MM.1S (cell line): ENCODE results near the gene TEX2.

Experiments
- DNase-seq: peaks from one replicate; pipeline ENCODE4 v3.0.0-alpha.2; 2015
- H2AFZ ChIP-seq: fragments of 300-600 bp; sonication (generic); 2 replicates; pipeline ENCODE4 v1.6.0; 2016; ENCODE audit warnings: antibody characterized with exemption, low read length
- H3F3A ChIP-seq: fragments of 300-600 bp; sonication (generic); 2 replicates; pipeline ENCODE4 v1.6.1; 2016; ENCODE audit warnings: mild to moderate bottlenecking, antibody characterized with exemption, low read length, moderate library complexity, mixed read lengths; ENCODE audit not compliant: insufficient read depth
- H3K27ac ChIP-seq: fragments of 300-600 bp; sonication (generic); 2 replicates; pipeline ENCODE4 v1.5.1; 2016; ENCODE audit warnings: mild to moderate bottlenecking, low read length
- H3K27me3 ChIP-seq: fragments of 300-600 bp; sonication (generic); replicated peaks from 2 replicates; pipeline ENCODE4 v1.6.0; 2016; ENCODE audit warnings: low read length; ENCODE audit not compliant: insufficient read depth
- H3K36me3 ChIP-seq: fragments of 300-600 bp; sonication (generic); replicated peaks from 2 replicates; pipeline ENCODE4 v1.6.1; 2016; ENCODE audit warnings: mild to moderate bottlenecking, low read length, mixed read lengths; ENCODE audit not compliant: insufficient read depth
- H3K4me1 ChIP-seq: fragments of 300-600 bp; sonication (generic); 2 replicates; pipeline ENCODE4 v1.6.1; 2016; ENCODE audit warnings: low read length, mixed read lengths
- H3K4me2 ChIP-seq: fragments of 300-600 bp; sonication (generic); 2 replicates; pipeline ENCODE4 v1.6.0; 2016; ENCODE audit warnings: low read depth, low read length
- H3K4me3 ChIP-seq: fragments of 300-600 bp; sonication (generic); 2 replicates; pipeline ENCODE4 v1.5.1; 2016; ENCODE audit warnings: low read length, mixed read lengths
- H3K79me2 ChIP-seq: fragments of 300-600 bp; sonication (generic); 2 replicates; pipeline ENCODE4 v1.6.1; 2016; ENCODE audit warnings: mixed run types, low read length, mixed read lengths
- H3K9ac ChIP-seq: fragments of 300-600 bp; sonication (generic); 2 replicates; pipeline ENCODE4 v1.6.1; 2016; ENCODE audit warnings: low read length, mixed read lengths
- H3K9me2 ChIP-seq: fragments of 300-600 bp; sonication (generic); replicated peaks from 2 replicates; pipeline ENCODE4 v1.6.1; 2016; ENCODE audit warnings: mild to moderate bottlenecking, low read length, mixed read lengths; ENCODE audit not compliant: insufficient read depth
- H3K9me3 ChIP-seq: fragments of 300-600 bp; sonication (generic); replicated peaks from 2 replicates; pipeline ENCODE4 v1.6.1; 2016; ENCODE audit warnings: mild to moderate bottlenecking, low read length, mixed read lengths; ENCODE audit not compliant: insufficient read depth
- H4K20me1 ChIP-seq: fragments of 300-600 bp; sonication (generic); 2 replicates; pipeline ENCODE4 v1.6.1; 2016; ENCODE audit warnings: mild to moderate bottlenecking, low read length, moderate library complexity, mixed read lengths; ENCODE audit not compliant: insufficient read depth
- EZH2 ChIP-seq: fragments of 300-600 bp; sonication (generic); optimal IDR thresholded peaks from 2 replicates; pipeline ENCODE3; 2017; ENCODE audit warnings: low read depth, mild to moderate bottlenecking, antibody characterized with exemption, low read length, mixed read lengths
- EZH2phosphoT487 ChIP-seq: fragments of 300-600 bp; sonication (generic); IDR thresholded peaks from 2 replicates; pipeline ENCODE4 v1.6.1; 2018; ENCODE audit warnings: antibody characterized with exemption, low read length
- TF ChIP-seq, protein P1 (sequence below): fragments of 300-600 bp; sonication (generic); IDR thresholded peaks from 2 replicates; pipeline ENCODE4 v1.5.1; 2016; ENCODE audit warnings: antibody characterized with exemption, low read length, mixed read lengths

TEX2 gene

DNA sequence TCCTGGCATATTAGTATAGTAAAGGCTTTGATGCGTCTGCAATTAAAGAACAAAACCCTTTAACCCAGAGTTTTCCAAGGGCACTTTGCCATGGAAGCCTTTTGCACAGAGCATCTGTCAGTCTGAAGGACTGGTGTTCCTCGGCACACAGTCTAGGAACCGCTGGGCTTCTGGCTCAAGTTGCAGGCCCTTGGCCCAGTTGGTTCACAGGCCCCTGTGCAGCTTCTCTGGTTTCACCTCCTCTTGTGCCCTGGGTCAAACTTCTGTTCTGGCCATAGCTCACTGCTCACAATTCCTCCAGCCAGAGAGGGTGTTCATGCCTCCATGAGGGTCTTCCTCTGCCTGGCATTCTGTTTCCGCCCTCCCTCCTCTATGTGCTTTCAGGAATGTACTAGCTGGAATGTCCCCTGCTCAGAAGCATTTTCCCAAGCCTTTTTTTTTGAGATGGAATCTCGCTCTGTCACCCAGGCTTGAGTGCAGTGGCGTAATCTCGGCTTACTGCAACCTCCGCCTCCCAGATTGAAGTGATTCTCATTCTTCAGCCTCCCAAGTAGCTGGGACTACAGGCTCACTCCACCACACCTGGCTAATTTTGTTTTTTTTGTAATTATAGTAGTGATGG, 34.5 kb upstream of the TEX2 start:
- Histone ChIP-seq H3K4me2 (no peak overlapping the region), H3K9me3 (no peaks in the 10 kb centered on the region), H3F3A (no peaks in the 10 kb centered on the region), H3K36me3 (no peaks in the 10 kb centered on the region), H3K9ac (no peak overlapping the region), H3K4me3 (no peak overlapping the region), H2AFZ (no peak overlapping the region), H3K79me2 (no peaks in the 10 kb centered on the region), H3K4me1 (no peaks in the 10 kb centered on the region), H3K27ac (no peak overlapping the region), H4K20me1 (no peaks in the 10 kb centered on the region), H3K27me3 (no peaks in the 10 kb centered on the region), H3K9me2 (no peaks in the 10 kb centered on the region)
- TF ChIP-seq EZH2phosphoT487 (no peak), EZH2 (no peak)
- TF ChIP-seq, protein P1, sequence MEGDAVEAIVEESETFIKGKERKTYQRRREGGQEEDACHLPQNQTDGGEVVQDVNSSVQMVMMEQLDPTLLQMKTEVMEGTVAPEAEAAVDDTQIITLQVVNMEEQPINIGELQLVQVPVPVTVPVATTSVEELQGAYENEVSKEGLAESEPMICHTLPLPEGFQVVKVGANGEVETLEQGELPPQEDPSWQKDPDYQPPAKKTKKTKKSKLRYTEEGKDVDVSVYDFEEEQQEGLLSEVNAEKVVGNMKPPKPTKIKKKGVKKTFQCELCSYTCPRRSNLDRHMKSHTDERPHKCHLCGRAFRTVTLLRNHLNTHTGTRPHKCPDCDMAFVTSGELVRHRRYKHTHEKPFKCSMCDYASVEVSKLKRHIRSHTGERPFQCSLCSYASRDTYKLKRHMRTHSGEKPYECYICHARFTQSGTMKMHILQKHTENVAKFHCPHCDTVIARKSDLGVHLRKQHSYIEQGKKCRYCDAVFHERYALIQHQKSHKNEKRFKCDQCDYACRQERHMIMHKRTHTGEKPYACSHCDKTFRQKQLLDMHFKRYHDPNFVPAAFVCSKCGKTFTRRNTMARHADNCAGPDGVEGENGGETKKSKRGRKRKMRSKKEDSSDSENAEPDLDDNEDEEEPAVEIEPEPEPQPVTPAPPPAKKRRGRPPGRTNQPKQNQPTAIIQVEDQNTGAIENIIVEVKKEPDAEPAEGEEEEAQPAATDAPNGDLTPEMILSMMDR: no peak
- DNase-seq: no peak

DNA sequence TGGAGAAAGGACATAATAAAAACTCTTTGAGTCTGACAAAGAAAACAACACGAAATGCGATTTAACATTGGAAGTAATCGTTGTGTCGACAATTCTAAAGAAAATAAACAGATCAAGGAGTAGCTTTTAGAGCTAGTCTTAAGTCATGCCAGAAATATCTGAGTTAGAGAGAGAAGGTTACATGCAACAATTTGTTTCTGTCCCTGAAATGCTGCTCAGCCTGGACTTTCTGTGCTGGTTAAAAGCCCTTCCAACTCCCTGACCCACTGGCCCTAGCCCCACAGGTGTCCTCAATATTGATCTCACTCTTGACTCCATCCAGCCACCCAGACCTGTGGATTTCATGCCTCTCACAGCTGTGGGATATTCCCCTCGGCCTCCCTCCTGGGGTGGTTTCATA, 33.2 kb upstream of the TEX2 start:
- H3K27me3 ChIP-seq: no peaks in the 10 kb centered on the region
- no peaks in the 10 kb centered on the region for H3K79me2 ChIP-seq

DNA sequence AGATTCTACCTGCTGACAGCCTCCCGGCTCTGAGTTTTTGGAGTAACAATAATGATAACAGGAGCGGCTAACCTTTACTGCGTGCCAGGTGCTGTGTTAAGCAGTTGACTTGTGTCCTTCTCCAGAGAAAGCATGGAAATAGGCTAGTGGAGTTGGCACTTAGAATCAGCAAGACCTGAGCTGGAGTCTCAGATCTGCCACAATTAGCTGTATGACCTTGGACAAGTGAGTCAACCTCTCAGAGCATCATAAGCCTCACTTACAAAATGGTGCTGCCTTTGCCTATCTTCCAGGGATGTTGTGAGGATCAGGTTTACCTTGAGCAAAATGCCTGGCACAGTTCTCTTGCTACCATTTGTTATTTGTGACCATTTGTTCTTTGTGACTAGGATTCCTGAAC, 32.1 kb upstream of the TEX2 start:
- H3K4me2 ChIP-seq: no peak overlapping the region
- H4K20me1 ChIP-seq: no peaks in the 10 kb centered on the region
- H3K9me3 ChIP-seq: no peaks in the 10 kb centered on the region
- no peak overlapping the region for H2AFZ ChIP-seq
- H3K9me2 ChIP-seq: no peaks in the 10 kb centered on the region
- H3K4me3 ChIP-seq: no peak overlapping the region
- no peak for TF ChIP-seq EZH2phosphoT487
- TF ChIP-seq, protein P1: no peak
- TF ChIP-seq EZH2: no peak
- no peak overlapping the region for H3K9ac ChIP-seq
- H3K79me2 ChIP-seq: no peaks in the 10 kb centered on the region
- no peaks in the 10 kb centered on the region for H3K36me3 ChIP-seq
- DNase-seq: no peak
- no peaks in the 10 kb centered on the region for H3K4me1 ChIP-seq
- H3F3A ChIP-seq: no peaks in the 10 kb centered on the region
- H3K27me3 ChIP-seq: no peaks in the 10 kb centered on the region
- no peak overlapping the region for H3K27ac ChIP-seq

More for the DNA sequence above, 33.2 kb upstream of the TEX2 start:
- no peaks in the 10 kb centered on the region for H3K9me2 ChIP-seq
- H3K4me1 ChIP-seq: no peaks in the 10 kb centered on the region
- H2AFZ ChIP-seq: no peak overlapping the region
- H3F3A ChIP-seq: no peaks in the 10 kb centered on the region
- H3K36me3 ChIP-seq: no peaks in the 10 kb centered on the region
- H4K20me1 ChIP-seq: no peaks in the 10 kb centered on the region
- no peak overlapping the region for H3K9ac ChIP-seq
- TF ChIP-seq EZH2: no peak
- TF ChIP-seq EZH2phosphoT487: no peak
- TF ChIP-seq, protein P1: no peak
- no peaks in the 10 kb centered on the region for H3K9me3 ChIP-seq
- no peak overlapping the region for H3K4me2 ChIP-seq
- DNase-seq: no peak
- H3K4me3 ChIP-seq: no peak overlapping the region
- H3K27ac ChIP-seq: no peak overlapping the region
